Activated naive CD4-positive, alpha-beta T cell treated with anti-CD3 and anti-CD28 coated beads, Interleukin-2, amount 50 U/mL, for 72 hours (primary cell): ENCODE measurements around the gene NPC2. TPM values are rescaled to one million over a fixed set of nuclear protein-coding genes. Genes with fewer than 3 reads are reported as not detected.

Experiments
- ATAC-seq, 2 donors: fragments of 150-1000 bp; cut with Tn5 transposase; 2 replicates each; pipeline ENCODE4 v1.10.0; 2021; ENCODE audit warnings: mild to moderate bottlenecking in 2 of 2, moderate library complexity in 2 of 2
- DNase-seq, 2 donors: peaks; one replicate each; pipeline ENCODE4 v3.0.0; 2021 to 2022; ENCODE audit warnings: low spot score in 2 of 2
- H3K27ac Mint-ChIP-seq, 2 donors: one replicate each; pipeline ENCODE4 v1.8.0; 2022; ENCODE audit warnings: mild to moderate bottlenecking in 2 of 2, mixed read lengths in 2 of 2
- H3K36me3 Mint-ChIP-seq, 2 donors: one replicate each; pipeline ENCODE4 v1.8.0; 2022; ENCODE audit warnings: mixed read lengths in 2 of 2
- H3K9me3 Mint-ChIP-seq, 2 donors: one replicate each; pipeline ENCODE4 v1.8.0; 2022; ENCODE audit warnings: mixed read lengths in 2 of 2
- total RNA-seq, 2 donors: library from RNA; stranded (reverse); gene quantifications; one replicate each; pipeline ENCODE4 v1.2.3, GENCODE V29; 2022

Gene NPC2
- total RNA-seq, 2 donors from 2014 or later: 28.0 to 54.9 TPM

DNA sequence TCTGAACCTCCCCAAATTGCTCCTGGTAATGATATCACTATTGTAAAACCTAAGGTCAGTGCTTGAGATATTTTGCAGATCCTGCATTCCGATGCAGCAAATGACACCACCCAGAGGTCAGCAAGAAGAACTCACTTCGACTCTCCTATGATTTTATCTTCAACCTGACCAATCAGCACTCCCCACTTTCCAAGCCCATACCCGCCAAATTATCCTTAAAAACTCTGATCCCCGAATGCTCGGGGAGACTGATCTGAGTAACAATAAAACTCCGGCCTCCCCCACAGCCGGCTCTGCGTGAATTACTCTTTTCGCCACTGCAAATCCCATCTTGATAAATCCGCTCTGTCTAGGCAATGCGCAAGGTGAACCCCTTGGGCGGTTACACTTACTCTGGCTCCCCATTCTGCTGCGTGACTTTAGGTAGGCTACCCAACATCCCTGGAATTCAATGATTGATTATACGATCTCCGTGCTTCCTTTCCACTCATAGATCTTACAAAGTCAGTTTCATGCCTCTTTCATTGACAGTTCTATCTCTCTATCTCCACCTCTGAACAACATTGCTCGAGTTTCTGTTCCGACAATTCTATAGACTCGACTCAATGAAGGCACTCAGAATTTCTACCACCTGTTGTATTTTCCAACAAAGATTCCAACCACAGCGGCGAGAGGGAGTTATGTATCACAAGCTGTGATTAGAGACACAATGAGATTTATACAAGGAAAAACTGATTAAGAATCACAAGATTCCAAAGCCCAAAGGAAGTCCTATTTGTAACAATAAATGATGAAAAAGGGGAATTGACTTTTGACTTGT lies 939 bp downstream of the NPC2 start:
- Mint-ChIP-seq H3K9me3 (no peaks in the 10 kb centered on the region), H3K36me3 (peaks cover 4 to 5% of the 10 kb centered on the region in 2 donors), H3K27ac (no peak overlapping the region)
- ATAC-seq (no peak), DNase-seq (no peak)

- DNase-seq (no peak), ATAC-seq (no peak)
- Mint-ChIP-seq H3K27ac (no peak overlapping the region), H3K36me3 (peaks cover 4 to 5% of the 10 kb centered on the region in 2 donors), H3K9me3 (no peaks in the 10 kb centered on the region)
These were observed 2.6 kb downstream of the NPC2 start for GRCh38 chr14:74490486-74490885.

DNA sequence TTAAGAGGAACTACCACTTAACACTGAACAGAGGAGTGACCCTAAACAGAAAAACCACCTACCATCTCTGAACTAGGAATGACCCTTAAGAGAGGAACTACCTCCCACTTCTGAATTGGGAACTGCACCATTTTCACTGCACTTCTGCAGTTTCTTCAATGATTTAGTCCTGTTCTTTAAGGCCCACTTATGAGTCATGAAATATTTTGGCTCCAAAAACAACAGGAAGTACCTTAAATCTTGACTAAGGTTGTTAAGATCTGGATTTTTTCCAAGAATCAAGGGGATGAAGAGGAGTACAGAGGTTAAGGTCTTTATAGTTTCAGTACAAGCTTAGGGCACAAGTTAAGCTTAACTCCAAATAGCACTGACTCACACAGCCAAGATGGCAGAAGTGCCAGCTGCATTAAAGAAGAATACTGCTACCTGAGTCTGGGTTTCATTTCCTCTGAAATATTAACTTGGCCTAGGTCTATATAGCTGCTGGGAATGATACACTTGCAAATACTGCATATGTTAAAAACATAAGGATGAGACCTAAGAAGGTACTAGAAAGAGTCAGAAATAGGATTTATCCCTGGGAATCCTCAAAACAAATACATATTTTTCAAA lies 4.2 kb downstream of the NPC2 start:
- Mint-ChIP-seq H3K27ac (no peak overlapping the region), H3K36me3 (no peaks in the 10 kb centered on the region), H3K9me3 (no peaks in the 10 kb centered on the region)
- no peak for ATAC-seq
- no peak for DNase-seq

GRCh38 chr14:74486164-74486563 lies 6.9 kb downstream of the NPC2 start:
- no peak for DNase-seq
- H3K27ac Mint-ChIP-seq: no peak overlapping the region
- no peaks in the 10 kb centered on the region for H3K9me3 Mint-ChIP-seq
- ATAC-seq: no peak
- H3K36me3 Mint-ChIP-seq: no peaks in the 10 kb centered on the region

GRCh38 chr14:74483321-74483720 lies 9.8 kb downstream of the NPC2 start:
- no peaks in the 10 kb centered on the region for H3K36me3 Mint-ChIP-seq
- no peaks in the 10 kb centered on the region for H3K9me3 Mint-ChIP-seq
- no peak overlapping the region for H3K27ac Mint-ChIP-seq
- ATAC-seq (no peak), DNase-seq (no peak)

DNA sequence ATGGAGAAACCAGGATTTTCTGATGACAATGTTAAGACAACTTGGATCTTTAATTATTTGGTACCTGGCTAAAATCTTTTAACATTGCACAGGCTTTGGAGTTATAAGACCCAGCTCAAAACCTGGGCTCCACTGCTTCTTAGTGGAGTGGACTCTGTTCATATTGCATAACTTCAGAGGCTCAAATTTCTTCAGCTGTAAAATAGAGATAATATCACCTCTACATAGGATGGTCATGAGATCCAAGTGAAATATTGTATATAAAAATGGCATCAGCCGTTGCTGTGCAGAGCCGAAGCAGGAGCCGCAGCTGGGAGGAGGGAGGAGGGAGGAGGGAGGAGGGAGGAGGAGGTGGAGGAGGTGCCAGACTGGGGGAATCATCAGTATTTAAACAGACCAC lies 10.5 kb downstream of the NPC2 start:
- no peak for ATAC-seq
- H3K9me3 Mint-ChIP-seq: no peaks in the 10 kb centered on the region

DNA sequence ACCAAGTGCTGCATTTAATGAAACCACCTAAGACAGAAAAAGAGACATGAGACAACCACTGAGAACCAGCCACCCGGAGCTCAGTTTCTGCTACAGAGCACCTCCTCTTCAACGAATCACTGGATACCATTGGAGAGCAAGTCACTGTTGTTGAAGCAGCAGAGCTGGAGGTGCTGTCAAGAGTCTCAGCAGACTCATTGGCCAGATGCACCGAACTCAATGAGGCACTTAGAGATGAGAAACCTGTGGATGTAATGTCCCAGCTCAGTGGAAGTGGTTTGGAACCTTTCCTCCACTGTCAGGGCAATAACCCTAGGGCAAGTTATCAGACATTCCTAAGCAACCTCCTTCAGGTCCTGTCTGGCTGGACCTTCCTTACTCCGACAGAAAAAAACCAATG lies 13.1 kb downstream of the NPC2 start:
- no peaks in the 10 kb centered on the region for H3K9me3 Mint-ChIP-seq

More for the DNA sequence above, 10.5 kb downstream of the NPC2 start:
- no peaks in the 10 kb centered on the region for H3K36me3 Mint-ChIP-seq
- no peak for DNase-seq
- no peak overlapping the region for H3K27ac Mint-ChIP-seq

DNA sequence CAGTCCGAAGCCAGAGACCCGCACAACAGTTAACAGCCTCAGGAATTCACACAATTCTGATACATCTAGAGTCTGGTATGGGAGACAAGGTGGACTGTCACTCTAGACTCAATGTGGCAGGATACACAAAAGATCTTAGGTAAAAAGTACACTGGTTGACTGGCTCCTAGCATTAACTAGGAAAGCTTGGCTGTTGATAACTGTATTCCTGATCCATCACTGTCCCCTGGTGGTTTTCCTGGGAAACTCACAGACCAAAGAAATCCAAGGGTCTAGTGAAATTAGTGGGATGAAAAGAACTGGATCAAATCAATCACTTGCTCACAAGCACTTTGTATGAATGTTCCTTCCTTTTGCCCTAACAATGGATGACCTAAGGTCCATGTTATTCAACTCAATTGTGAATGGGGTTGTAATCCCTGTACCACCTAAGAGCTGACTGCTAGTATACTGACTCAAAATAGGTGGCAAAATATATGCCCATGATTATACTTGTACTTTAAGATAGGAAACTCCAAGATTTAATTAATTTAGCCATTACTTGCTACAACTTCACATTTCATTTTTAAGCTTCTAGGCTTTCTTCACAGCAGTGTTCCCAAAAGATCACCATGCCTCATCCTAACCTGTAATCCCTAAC lies 14.0 kb downstream of the NPC2 start:
- Mint-ChIP-seq H3K9me3 (no peaks in the 10 kb centered on the region), H3K36me3 (no peaks in the 10 kb centered on the region), H3K27ac (no peak overlapping the region)
- ATAC-seq (no peak), DNase-seq (no peak)

More for the DNA sequence above, 13.1 kb downstream of the NPC2 start:
- no peak overlapping the region for H3K27ac Mint-ChIP-seq
- no peaks in the 10 kb centered on the region for H3K36me3 Mint-ChIP-seq
- no peak for ATAC-seq
- no peak for DNase-seq

DNA sequence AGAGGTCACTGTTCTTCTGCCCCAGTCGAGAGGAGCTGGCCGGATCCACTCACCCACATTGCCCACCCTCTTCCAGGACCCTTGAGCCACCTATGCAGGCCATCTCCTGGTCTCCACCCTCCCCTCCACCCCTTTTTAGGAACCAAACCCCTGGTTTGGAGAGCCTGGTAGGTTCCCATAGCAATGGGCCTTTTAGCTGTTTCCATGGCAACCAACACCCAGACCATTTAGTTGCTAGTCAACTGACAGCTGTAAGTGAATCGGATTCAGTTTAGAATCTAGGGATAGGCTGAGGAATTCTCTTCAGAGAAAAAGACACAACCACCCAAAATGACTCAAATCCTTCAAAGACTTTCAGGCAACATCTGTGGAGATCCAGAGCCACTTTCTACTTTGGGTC lies 16.5 kb downstream of the NPC2 start:
- Mint-ChIP-seq H3K9me3 (no peaks in the 10 kb centered on the region), H3K27ac (no peak overlapping the region), H3K36me3 (no peaks in the 10 kb centered on the region)
- ATAC-seq (no peak), DNase-seq (no peak)

DNA sequence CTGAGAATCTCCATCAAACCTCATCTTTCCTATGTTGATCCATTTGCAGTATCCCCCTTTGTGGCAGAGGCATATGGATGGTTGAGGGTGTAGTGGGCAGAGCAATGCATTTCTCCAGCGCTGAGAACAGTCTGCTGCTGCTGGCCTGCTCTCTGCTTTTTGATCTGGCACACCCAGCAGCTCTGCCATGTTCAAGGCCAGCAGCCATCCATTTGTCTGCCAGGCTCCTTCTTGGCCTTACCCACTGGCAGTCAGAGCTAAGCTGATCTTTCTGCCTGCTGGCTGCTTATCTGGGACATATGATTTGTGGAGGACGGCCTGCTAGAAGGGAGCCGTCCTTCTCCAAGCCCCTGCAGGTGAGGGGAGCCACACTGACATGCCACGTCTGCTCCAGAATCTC lies 17.0 kb downstream of the NPC2 start:
- no peak overlapping the region for H3K27ac Mint-ChIP-seq

DNA sequence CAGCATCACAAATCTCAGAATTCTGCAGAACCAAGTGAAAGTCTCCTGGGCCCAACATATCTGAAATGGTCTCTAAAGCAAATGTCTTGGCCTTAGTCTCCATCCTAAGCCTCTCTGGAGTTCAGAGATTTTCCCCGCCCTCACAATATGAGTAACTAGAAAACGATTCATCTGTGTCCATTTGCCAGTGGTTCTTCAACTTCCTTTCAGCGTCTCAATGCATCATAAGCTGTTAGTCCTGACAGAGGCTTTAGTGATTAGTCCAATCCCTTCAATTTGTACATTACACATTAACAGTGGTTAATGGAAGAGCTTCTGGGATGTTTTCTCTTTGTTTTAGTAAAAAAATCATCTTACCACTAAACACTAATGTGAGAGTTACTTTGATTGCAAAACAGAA lies 17.4 kb downstream of the NPC2 start:
- no peak overlapping the region for H3K27ac Mint-ChIP-seq

More for the DNA sequence above, 17.0 kb downstream of the NPC2 start:
- H3K9me3 Mint-ChIP-seq: no peaks in the 10 kb centered on the region
- H3K36me3 Mint-ChIP-seq: no peaks in the 10 kb centered on the region
- no peak for DNase-seq
- no peak for ATAC-seq

GRCh38 chr14:74474376-74474775 lies 18.7 kb downstream of the NPC2 start:
- H3K36me3 Mint-ChIP-seq: no peaks in the 10 kb centered on the region
- no peaks in the 10 kb centered on the region for H3K9me3 Mint-ChIP-seq
- ATAC-seq: no peak
- H3K27ac Mint-ChIP-seq: no peak overlapping the region
- DNase-seq: no peak

More for the DNA sequence above, 17.4 kb downstream of the NPC2 start:
- DNase-seq: no peak
- Mint-ChIP-seq H3K9me3 (no peaks in the 10 kb centered on the region), H3K36me3 (no peaks in the 10 kb centered on the region)
- no peak for ATAC-seq

DNA sequence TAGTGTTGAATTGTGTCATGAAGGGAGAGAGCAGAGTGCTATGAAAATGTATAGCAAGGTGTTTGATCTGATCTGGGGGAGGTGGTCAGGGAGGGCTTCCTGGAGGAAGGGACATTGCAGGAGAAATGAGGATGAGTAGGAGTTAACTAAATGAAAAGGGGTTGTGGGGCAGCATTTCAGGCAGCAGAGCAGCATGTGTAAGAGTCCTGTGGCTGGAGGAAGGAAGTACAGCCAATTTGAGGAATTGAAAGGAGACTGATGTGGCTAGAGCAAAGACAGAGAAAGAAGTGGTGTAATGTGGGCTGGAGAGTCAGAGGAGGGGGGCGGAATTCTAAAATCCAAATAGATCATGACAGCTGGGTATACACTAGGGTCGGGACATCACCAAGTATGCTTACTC lies 20.5 kb downstream of the NPC2 start:
- H3K36me3 Mint-ChIP-seq: no peaks in the 10 kb centered on the region
- no peaks in the 10 kb centered on the region for H3K9me3 Mint-ChIP-seq
- H3K27ac Mint-ChIP-seq: no peak overlapping the region
- ATAC-seq (no peak), DNase-seq (no peak)

- ATAC-seq (no peak), DNase-seq (no peak)
- H3K9me3 Mint-ChIP-seq: no peaks in the 10 kb centered on the region
- H3K36me3 Mint-ChIP-seq: no peaks in the 10 kb centered on the region
- H3K27ac Mint-ChIP-seq: no peak overlapping the region
These were observed 23.3 kb downstream of the NPC2 start for GRCh38 chr14:74469548-74470518.

- Mint-ChIP-seq H3K36me3 (no peaks in the 10 kb centered on the region), H3K27ac (no peak overlapping the region), H3K9me3 (no peaks in the 10 kb centered on the region)
- ATAC-seq: no peak
- no peak for DNase-seq
These were observed 24.6 kb downstream of the NPC2 start for GRCh38 chr14:74468513-74468912.

DNA sequence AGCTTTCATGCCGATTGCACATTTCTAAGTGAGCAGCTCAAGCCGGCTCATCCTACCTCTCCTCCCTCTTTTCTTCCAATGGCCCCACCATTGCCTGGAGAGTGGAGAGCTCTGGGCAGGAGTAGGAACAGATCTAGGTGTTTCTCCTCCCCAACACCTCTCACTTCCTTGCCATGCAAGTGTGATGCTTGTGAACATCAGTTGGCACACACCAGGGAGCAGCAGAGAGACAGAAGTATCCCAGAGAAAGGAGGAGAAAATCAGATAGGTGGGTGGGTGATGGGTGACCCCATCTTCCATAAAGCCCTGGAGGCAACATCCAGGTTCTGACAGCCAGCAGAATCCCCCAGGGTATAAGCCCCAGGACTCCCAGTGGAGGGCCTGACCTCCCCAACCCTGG lies 27.8 kb downstream of the NPC2 start:
- ATAC-seq: no peak
- no peaks in the 10 kb centered on the region for H3K36me3 Mint-ChIP-seq
- DNase-seq: no peak
- no peak overlapping the region for H3K27ac Mint-ChIP-seq
- H3K9me3 Mint-ChIP-seq: no peaks in the 10 kb centered on the region

GRCh38 chr14:74464785-74465184 lies 28.3 kb downstream of the NPC2 start:
- Mint-ChIP-seq H3K36me3 (no peaks in the 10 kb centered on the region), H3K27ac (no peak overlapping the region), H3K9me3 (no peaks in the 10 kb centered on the region)
- no peak for ATAC-seq
- DNase-seq: no peak
